Measurements from ENCODE around the gene DDX10.

Gene DDX10

DNA sequence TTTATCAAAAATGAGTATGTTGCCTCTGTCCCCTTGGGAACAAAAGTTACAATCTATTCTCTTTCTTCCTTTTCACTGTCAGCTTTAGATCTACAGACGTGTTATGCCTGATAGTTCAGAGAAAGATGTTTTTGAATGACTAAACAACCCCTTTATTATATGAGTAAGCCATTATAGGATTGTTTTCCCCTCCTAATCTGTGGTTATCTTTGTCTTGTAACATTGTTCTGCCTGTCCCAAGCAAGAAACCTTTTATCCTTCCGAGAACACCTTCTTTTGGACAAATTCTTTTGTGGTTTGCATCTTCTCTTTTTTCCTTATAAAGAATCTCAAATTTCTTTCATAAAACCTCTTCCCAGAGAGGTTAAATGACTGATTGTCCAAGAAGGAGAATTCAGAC is 208.4 kb downstream of the DDX10 start:
- no peak for DNase-seq (ENCODE audit: low spot score)

DNA sequence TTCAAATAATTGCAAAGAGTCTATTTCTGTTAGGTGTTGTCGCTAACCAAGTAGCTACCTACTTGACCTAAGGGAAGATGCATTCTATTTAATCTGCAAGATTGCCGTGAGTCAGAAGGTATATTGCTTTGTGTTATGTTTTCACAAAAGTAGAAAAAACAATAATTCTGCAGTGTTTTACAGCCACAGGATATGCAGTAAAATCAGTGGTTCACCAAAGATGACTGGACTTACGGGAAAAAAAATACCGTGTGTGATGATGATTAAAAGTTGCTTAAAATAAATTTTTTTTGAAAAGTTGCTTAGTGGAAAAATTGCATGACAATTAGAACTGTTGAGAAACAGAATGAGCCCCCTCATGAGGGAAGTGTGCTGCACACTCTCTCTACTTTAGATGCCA is 209.1 kb downstream of the DDX10 start:
- no peak for DNase-seq (ENCODE audit: low spot score)

DNA sequence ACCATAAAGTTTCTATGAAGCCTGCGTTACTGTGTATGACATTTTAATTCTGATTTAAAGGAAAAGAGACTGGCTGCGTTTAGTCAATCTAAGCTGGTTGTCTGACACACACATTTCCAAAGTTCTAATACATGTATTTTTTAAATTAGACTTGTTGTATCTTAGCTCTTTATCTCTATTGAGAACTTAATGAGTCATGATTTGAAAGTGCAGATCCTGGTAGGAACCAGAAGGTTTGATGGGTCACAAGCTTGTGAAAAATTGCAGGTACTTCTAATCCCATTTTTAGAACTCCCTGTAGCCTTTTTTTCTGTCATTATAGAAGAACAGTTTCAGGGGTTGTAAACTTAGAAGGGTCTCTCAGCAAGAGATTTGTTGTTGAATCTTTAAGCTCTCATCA is 210.3 kb downstream of the DDX10 start:
- DNase-seq (ENCODE audit: low spot score), result no peak

DNA sequence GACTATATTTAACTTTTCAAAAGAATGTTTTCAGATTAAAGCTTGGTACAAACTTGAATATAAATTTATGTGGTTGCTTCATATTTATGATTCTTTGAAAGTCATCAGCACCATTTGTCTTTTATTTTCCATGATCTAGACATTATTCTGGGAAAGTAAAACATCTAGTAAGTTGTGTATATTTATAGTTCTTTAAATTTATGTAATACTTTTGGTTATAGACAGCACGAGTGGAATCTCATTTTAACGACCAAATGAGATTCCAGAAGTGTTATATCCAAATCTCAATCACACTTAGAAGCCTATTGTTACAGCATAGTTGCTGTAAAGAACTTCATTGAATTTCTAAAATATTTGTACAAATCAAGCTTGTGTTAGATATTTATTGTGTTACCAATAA is 212.3 kb downstream of the DDX10 start:
- DNase-seq (ENCODE audit: low spot score), result no peak

DNA sequence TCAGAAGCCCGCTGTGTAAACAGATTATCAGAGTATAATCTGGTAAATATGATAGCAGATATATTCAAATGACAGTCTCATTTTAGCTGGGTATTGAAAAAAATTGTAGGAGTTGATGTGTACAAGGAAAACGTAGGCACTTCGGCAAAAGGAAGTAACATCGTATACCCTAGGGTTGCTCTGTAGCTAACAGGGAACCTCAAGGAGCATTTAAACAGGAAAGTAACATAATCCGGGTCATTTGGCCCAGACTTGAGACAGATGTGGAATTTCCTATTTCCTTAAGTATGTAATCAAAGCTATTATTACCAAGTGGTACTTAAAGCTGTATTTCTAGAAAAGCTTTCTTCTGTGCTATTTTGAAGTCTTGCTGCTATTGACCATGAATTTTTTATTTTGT is 215.6 kb downstream of the DDX10 start:
- no peak for DNase-seq (ENCODE audit: low spot score)

DNA sequence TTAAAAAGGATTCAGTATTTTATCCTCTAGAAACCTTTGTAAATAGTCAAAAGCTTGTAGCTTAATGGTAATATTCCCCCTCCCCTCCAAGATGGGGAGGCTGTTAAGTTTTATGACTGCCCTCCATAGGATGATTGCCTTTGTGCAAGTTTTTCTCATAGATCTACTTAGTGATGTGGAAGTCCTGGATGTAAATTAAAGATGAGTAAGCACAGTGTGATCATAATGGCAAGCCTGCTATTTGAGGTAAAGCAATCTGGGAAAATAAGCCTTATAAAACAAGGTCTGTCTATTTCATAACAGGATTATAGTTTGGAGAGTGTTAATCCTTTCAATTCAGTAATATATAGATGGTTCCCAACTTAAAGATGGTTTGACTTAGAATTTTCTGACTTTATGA is 216.3 kb downstream of the DDX10 start:
- no peak for DNase-seq (ENCODE audit: low spot score)

DNA sequence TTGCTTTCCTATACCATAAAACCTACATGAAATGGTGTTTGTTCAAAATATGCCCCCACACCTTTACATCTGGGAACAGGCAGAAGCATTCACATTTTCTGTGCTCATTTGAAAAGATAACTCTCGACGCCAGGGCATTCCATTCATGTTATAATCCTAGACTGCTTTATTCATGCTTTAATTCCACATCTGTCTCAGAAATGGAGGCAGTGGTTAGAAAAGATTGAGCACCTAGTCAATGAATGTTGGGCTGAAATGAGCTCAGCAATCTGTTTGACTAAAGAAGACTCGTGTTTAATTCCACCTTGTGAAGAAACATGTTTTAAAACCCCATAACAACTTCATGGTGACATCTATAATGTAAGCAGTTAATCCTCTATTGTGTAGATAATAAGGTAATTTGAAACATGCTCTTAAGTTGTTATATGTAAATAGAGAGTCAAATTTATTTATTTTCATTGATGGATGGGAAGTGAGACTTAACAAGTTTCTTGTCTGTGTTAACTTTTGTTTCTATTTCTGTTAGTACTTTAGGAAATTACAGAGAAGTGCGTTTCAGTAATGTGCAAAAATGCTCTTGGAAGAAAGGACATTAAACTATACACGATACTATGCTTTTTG is 217.5 kb downstream of the DDX10 start:
- no peak for DNase-seq (ENCODE audit: low spot score)

DNA sequence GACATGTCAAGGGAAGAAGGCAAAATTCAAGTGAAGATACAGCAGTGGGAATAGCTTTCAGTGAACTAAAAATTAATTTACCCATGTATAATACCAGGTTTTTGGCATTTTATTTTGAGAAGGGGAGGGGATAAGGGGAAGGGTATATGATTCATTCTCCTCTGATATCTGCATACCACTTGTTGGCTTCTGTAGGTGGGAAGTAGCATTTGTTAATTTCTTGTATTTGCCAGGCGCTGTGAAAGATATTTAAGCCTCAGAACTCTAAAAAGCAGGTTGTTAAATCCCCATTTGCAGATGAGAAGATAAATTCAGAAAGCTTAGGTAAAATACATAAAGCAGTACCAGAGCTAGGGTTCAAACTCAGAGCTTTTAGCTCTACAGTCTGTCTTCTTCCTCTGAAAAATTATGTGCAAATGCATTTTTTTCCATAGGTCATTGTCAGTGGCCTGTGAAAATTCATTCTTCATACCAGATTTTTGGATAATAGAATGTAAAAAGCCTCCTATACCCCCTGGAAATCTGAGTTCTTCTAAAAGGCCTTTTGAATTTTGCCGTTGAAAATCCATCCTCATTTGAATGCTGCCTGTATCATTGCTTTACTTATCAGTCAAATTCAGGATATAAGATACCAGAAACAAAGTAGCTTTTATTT is 221.3 kb downstream of the DDX10 start:
- DNase-seq (ENCODE audit: low spot score), result no peak

DNA sequence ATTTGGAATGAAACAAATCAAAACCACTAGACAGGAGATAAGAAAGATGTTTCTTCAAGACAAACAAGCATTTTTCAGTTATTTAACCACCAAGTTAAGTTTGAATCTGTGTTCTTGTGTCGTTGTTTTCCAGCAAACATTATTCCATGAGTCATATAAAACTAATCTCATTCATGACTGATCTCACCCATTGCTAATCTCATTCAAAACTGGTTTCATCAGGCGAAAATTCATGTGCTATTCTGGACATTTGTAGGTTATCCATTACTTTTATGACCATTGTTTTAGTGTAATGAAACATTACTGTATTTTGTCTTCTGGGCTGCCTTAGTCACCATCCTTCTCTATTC is 221.8 kb downstream of the DDX10 start:
- DNase-seq (ENCODE audit: low spot score), result no peak

DNA sequence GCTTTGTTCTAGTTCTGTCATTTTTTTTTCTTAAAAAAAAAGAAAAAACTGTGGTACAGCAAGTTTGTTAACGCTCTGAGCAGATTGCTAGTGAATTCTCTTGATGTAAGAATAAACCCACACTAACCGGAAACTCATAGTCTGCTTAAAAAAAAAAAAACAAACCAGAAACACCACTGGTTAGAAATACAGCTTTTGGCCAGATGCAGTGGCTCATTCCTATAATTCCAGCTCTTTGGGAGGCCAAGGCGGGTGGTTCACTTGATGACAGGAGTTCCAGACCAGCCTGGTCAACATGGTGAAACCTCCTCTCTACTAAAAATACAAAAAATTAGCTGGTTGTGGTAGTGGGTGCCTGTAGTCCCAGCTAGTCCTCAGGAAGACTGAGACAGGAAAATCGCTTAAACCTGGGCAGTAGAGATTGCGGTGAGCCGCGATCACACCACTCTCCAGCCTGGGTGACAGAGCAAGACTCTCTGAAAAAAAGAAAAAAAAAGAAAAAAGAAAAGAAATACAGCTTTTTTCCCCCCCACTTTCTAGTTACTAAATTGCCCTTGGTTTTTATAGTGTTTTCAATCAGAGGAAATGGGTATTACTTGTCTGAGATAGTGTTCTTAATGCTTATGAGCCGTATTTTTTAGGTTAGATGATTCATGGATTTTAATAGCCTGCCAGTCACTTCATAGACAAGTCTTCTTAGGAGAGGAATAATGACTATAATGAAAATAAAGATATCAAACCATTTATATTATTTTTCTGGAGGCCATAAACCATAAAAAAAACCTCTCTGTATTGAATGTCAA is 222.8 kb downstream of the DDX10 start:
- DNase-seq (ENCODE audit: low spot score), result no peak

DNA sequence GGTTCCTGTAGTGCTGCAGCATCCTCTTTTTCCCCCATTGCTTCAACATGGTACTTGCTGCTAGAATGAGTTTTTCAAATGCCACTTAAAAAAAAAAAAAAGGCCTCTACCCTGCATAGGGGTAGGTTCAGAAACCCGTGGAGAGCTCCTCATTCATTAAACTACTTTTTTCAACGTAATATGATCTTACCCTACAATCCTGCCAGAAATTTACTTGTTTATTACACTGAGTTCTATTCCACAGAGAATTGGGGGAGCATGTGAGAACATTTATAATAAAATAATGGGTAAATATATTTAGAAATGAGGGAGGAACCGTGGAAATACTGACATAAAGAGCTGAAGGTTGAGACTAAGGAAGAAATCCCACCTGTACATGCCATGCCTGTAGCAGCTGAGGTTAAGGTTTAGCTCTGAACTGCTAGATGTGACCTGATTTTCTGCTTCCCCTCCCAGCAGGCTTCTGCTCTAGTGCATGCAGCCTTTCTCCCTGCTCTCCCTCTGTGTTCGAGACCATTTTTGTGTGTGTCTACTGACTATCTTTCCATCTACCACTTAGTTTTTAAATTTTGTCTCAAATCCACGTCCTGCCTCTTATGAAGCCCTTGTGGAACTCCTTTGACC is 225.7 kb downstream of the DDX10 start:
- DNase-seq (ENCODE audit: low spot score), result no peak

DNA sequence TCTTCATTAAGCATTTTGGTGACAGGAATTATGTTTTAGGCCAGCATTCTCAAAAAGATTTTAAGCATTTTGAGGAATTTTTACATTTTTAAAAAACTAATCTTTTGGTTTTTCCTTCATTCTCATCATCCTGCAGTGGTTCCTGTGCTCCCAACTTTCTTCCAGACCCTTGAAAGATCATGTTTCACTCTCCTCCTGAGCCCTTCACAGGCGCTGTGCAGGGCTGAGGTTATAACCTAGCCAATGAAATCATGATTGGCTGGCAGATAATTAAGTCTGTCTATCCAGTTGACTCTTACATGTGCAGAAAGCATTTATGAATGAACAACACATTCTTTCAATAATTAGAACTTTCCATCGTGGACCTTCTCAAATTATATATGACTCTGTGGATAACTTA is 226.3 kb downstream of the DDX10 start:
- no peak for DNase-seq (ENCODE audit: low spot score)

DNA sequence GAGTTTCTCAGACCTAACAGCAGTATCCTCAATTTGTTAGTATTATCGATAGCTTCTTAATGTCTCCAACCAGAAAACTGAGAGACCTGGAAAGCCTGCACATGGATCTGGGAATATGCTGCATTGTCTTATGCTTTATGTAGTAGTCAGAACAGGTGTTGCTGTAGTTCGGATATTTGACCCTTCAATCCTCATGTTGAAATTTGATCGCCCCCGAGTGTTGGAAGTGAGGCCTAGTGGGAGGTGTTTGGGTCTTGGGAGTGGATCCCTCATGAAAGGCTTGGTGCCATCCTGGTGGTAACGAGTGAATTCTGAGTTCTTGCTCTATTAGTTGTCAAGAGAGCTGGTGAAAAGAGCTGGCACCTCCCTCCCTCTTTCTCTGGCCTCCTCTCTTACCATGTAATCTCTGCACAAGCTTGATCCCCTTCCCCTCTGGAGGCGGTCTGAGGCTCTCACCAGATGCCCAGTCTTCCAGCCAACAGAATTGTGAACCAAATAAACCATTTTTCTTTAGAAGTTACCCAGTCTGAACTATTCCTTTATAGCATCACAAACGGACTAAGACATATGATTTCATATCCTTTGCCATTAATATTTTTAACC is 227.1 kb downstream of the DDX10 start:
- DNase-seq (ENCODE audit: low spot score), result no peak

DNA sequence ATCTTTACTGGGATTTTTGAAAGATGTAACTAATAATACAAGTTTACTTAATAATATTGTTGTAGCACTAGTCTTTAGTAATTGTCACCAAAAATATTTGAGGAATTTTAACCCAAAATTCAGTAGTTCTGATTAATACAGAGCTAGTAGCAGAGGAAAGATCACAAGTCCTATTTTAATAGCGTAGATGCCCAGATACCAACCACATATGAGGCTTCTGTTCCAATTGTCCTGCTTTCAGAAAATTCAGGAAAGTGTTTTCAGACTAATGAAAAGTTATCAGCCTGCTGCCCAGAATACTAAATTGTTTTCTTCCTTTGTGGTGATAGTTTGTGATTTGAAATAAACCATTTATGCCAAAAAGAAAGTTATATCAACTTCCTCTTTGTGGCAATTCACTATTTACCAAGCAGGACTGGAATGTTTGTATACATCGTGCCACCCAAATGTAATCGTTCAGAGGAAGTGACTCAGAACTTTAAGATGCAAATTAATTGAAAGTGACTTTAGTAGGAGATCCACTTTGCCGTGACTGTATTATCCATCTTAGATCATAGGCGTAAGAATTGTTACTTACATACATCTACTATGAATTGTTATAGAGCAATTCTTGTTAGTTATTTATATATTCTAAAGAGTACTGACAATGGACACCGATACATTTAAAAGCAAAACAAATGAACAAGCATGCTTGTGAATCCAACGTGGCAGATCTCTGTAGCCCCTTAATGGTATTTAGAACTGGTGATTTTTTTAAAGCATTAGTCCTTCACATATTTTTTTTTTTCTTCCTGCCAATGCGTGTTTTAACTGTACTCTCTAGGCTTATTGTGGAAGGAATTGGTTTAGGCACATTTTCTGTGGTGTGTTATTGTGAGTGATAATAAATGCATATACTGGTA is 231.0 kb downstream of the DDX10 start:
- no peak for DNase-seq (ENCODE audit: low spot score)

DNA sequence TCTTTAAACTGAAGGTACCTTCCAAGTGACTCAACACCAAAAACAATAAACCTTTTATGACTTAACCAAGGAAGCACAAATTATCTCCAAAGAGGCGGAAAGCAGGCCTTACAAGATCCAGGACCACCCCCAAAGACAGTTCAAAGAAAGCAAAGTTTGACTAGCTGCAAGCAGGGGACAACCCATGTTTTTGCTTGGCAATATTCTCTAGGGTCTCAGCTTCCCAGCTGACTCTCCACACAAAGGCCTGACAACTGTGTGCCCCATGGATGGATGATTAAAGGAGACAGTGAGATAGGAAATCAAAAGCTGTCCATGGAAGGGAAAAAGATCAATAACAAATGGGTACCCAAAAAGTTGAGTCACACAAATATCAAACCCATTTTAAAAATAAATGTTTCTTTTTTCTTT is 232.2 kb downstream of the DDX10 start:
- DNase-seq (ENCODE audit: low spot score), result no peak

DNA sequence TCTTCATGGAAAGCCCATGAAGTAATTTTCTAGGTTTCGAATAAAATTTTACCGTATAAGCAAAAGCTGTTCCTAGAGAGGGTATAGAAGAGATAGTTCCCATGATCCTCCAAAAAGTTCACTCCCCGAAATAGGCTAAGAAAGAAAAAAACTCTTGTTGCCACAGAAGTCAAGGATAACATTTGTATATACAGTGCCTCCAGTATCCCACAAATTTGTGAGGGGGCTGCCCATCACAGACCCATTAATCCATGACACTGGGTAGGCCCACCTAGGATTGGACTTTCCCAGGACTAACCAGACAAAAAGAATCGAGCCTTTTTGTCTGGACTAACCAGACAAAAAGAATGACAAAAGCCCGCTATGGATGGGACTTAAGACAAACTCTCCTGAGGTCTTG is 233.0 kb downstream of the DDX10 start:
- no peak for DNase-seq (ENCODE audit: low spot score)

DNA sequence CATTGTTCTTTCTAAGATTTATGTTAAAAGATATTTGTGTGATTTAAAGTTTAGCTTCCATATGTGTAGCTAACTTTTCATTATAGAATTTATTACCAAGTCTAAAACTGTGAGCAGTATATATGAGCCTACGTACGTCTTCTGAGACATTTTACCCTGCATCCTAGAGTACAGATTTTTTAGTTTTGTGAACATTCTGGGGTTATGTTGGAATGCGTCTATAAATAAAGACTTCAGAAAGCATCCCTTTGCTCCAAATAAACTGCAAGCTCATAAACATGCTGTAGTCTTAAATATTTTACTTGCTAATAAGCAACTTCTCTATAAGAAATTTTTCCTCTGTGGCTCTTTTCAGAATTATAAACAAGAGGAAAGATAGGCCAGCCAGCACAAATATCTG is 236.5 kb downstream of the DDX10 start:
- DNase-seq (ENCODE audit: low spot score), result no peak

DNA sequence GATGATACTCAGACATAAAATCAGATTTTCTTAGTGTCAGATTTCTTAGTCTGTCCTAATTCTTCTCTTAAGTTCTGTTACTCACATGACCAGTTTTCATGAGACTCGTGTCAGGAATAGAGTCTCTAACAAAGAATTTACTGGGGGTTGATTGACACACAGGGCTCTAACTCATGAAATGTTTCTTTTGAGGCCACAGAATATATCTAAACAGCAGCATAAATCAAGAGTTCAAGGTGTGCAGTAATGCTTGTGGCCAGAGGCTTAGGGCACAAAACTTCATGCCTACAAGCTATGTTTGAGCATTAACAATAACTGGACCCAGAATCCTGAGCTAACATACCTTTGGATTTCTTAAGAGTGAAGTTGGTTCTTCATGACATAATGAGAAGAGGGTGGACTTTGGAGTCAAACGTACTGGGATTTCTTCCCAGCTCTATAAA is 237.2 kb downstream of the DDX10 start:
- no peak for DNase-seq (ENCODE audit: low spot score)

DNA sequence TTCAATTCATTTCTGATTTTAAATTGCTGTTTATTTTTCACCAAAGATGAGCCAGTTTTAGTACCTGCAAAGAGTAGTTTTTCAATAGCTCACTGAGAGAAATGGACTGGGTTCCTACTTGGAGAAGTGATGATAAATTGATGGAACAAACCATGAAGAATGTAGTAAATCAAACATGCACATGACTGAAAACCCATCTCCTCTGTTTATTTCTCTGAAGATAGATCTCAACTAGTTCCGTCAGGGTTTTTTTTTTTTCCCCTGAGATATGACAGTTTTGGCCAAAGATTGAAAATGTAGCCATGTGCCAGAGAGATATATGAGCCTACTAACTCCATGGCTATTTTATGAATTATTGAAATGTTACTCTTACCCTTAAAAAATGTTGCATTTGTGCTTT is 239.6 kb downstream of the DDX10 start:
- DNase-seq (ENCODE audit: low spot score), result no peak

DNA sequence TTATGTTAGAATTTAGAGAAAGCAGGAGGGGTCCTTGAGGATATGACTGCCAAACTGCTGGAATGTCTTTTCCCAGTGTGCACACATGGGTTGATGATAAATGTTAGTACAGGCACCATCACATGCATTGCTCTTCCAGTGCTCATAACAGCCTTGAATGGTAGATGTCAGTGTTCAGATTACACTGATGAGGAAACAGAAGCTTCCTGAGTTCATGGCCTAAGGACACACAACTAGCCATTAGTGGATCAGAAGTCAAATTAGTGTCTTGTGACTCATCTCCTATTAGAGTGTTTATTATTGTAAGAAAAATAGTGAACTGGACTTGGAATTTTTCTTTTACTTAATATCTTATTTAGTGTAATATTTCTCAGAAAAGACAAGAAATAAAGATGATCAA is 241.5 kb downstream of the DDX10 start:
- DNase-seq (ENCODE audit: low spot score), result no peak

DNA sequence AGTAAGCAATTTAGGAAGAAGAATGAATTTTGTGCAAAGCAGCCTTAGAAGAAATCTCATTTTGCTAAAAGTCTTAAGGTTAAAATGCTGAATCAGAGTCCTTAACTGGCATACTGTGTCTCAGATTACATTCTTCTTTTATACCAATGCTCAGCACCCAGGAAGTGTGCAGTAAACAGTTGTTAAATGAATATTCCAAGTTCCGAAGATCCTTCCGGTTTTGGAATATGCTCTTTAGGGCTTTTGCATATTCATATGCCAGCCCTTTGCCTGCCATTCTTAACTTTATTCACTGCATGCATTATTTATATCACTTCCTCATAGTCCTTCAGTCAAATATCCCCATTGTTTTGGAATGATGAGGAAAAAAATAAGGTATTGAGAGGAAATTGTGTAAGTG is 242.0 kb downstream of the DDX10 start:
- no peak for DNase-seq (ENCODE audit: low spot score)

DNA sequence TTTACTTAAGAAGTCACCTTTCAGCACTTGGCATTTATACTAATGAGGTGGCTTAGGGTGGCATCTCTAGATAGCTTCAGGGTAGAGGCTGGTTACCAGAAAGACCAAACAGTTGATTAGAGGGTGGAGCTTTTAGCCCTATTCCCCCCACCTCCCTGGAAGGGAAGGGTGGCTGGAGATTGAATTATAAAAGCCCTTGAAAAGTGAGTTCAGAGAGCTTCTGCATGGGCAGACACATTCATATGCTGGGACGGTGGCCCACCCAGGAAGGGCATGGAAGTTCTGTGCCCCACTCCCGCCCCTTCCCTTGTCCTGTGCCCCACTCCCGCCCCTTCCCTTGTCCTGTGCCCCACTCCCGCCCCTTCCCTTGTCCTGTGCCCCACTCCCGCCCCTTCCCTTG is 244.2 kb downstream of the DDX10 start:
- DNase-seq (ENCODE audit: low spot score), result no peak

Data from CD4-positive, alpha-beta T cell treated with Interleukin-2 at 100 ng/mL for 4 hours (primary cell).